B cell (primary cell): ENCODE measurements around the gene FZD10.

ENCODE experiments used
- EZH2 ChIP-seq: IDR thresholded peaks from 2 replicates; pipeline ENCODE4 v1.6.1; 2012; ENCODE audit warnings: borderline replicate concordance, low read depth, mild to moderate bottlenecking, moderate library complexity, low read length; ENCODE audit not compliant: insufficient read depth, poor library complexity, severe bottlenecking
- TF ChIP-seq, protein P1 (sequence below): fragments of 200-600 bp; IDR thresholded peaks from one replicate; pipeline ENCODE4 v1.8.0; 2022; ENCODE audit warnings: antibody characterized with exemption, mild to moderate bottlenecking

DNA sequence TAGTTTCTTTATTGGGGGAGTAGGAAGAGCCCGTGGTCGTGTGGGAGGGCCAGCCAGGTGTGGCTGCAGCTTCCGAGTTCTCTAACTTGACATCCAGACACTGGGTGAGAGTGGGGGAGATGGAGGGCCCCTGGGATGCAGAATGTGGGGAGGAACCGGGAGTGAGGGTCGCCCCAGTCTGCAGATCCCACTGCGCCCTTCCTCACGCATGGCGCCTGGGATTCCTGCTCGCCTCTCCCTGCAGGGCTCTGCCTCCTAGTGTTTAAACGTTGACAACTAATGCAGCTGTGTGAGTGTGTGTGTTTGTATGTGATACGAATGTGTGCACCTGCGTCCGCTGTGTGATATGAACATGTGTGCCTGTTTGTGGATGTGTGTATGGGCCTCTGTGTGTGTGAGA is 34.6 kb downstream of the FZD10 start:
- TF ChIP-seq, protein P1, sequence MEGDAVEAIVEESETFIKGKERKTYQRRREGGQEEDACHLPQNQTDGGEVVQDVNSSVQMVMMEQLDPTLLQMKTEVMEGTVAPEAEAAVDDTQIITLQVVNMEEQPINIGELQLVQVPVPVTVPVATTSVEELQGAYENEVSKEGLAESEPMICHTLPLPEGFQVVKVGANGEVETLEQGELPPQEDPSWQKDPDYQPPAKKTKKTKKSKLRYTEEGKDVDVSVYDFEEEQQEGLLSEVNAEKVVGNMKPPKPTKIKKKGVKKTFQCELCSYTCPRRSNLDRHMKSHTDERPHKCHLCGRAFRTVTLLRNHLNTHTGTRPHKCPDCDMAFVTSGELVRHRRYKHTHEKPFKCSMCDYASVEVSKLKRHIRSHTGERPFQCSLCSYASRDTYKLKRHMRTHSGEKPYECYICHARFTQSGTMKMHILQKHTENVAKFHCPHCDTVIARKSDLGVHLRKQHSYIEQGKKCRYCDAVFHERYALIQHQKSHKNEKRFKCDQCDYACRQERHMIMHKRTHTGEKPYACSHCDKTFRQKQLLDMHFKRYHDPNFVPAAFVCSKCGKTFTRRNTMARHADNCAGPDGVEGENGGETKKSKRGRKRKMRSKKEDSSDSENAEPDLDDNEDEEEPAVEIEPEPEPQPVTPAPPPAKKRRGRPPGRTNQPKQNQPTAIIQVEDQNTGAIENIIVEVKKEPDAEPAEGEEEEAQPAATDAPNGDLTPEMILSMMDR = no peak
- no peak for TF ChIP-seq EZH2
